K562 (cell line): Measurements from ENCODE around the gene TRAF3IP3. TPM values are rescaled to one million over a fixed set of nuclear protein-coding genes. Genes with fewer than 3 reads are reported as not detected.
A peak's percentile ranks its signal among the peaks of the same experiment; 100 is the strongest.

Experiments
- ATF3 ChIP-seq, 2 experiments: fragments of 450-650 bp in 1 of 2; sonication (generic) in 1 of 2; formaldehyde crosslinking in 1 of 2; IDR thresholded peaks in 1 of 2; conservative IDR thresholded peaks in 1 of 2; 2 replicates each; pipeline versions ENCODE4 v1.6.1 to v1.8.1; 2016 to 2023; ENCODE audit warnings: mild to moderate bottlenecking in 2 of 2, moderate library complexity in 2 of 2, inconsistent platforms in 1 of 2, missing genetic modification reagents in 1 of 2
- BCOR ChIP-seq: fragments of 450-650 bp; IDR thresholded peaks from 2 replicates; pipeline ENCODE4 v1.6.1; 2016
- E2F6 ChIP-seq, 2 experiments: IDR thresholded peaks; 2 replicates each; pipeline ENCODE4 v1.6.1; 2011; ENCODE audit warnings: borderline replicate concordance in 1 of 2, control low read depth in 1 of 2, low read depth in 1 of 2, low read length in 1 of 2, mild to moderate bottlenecking in 1 of 2, mixed read lengths in 1 of 2, moderate library complexity in 1 of 2; ENCODE audit not compliant: insufficient read depth in 1 of 2, insufficient read length in 1 of 2, poor library complexity in 1 of 2, severe bottlenecking in 1 of 2; ENCODE audit errors: extremely low read depth in 1 of 2
- GTF2F1 ChIP-seq: IDR thresholded peaks from 2 replicates; pipeline ENCODE4 v1.6.1; 2011; ENCODE audit warnings: low read depth, low read length, improper control_type of control experiment
- MBD2 ChIP-seq: sonication (generic); IDR thresholded peaks from 2 replicates; pipeline ENCODE4 v1.6.1; 2016; ENCODE audit warnings: low read depth, borderline replicate concordance
- MLX ChIP-seq, 2 experiments: fragments of 450-650 bp in 1 of 2; sonication (generic) in 1 of 2; formaldehyde crosslinking; conservative IDR thresholded peaks; 2 replicates each; pipeline versions ENCODE4 v1.4.0 to v1.8.1; 2020 to 2022; ENCODE audit warnings: mild to moderate bottlenecking in 1 of 2, missing genetic modification reagents in 1 of 2
- TCF15 ChIP-seq: fragments of 250-450 bp; sonication (Bioruptor Pico); IDR thresholded peaks from 2 replicates; pipeline ENCODE4 v1.8.0; 2022; ENCODE audit warnings: moderate library complexity, mild to moderate bottlenecking, inconsistent platforms
- ZBTB17 ChIP-seq: fragments of 450-650 bp; formaldehyde crosslinking; IDR thresholded peaks from 2 replicates; pipeline ENCODE4 v1.4.0; 2020; ENCODE audit warnings: mild to moderate bottlenecking
- ZFP91 ChIP-seq: sonication (generic); formaldehyde crosslinking; IDR thresholded peaks from 2 replicates; pipeline ENCODE4 v1.8.0; 2022; ENCODE audit warnings: mild to moderate bottlenecking, missing genetic modification reagents
- ZNF24 ChIP-seq: fragments of 450-650 bp; IDR thresholded peaks from 2 replicates; pipeline ENCODE4 v1.6.1; 2016
- ZNF407 ChIP-seq: fragments of 450-650 bp; IDR thresholded peaks from 2 replicates; pipeline ENCODE4 v1.6.1; 2016; ENCODE audit warnings: low read depth
- polyA plus RNA-seq, 8 experiments: library from polyadenylated mRNA; depleted of rRNA in 4 of 8; stranded (reverse) in 5 of 8; unstranded in 3 of 8; fragments of >200 nt; fragmentation: Nextera tagmentation in 2 of 8; fragmentation: Illumina TruSeq in 1 of 8; extraction: Ambion mirVana in 2 of 8; extraction: Trizol in 1 of 8; gene quantifications; 2 replicates each; pipeline versions ENCODE4 v1.2.1 to v1.2.3, GENCODE V29; 2011 to 2014; ENCODE audit warnings: inconsistent platforms in 1 of 8, missing spikeins in 1 of 8
- total RNA-seq, 7 experiments: library from RNA; depleted of rRNA in 6 of 7; stranded (reverse); fragments of >200 nt in 6 of 7; fragmentation: Illumina TruSeq in 2 of 7; extraction: Trizol in 2 of 7; gene quantifications; 2 replicates each; pipeline versions ENCODE4 v1.2.1 to v1.2.3, GENCODE V29; 2011 to 2021; ENCODE audit warnings: low replicate concordance in 1 of 7

Gene TRAF3IP3
- total and polyA plus RNA-seq, 9 of the 15 experiments (the other 6 are each of a cell fraction or from before 2014, with no cell fraction given): 0.06 to 1.1 (median 0.31) TPM

- TF ChIP-seq ZNF407 (no peak), ZBTB17 (peak; percentile 81), BCOR (no peak), TCF15 (CRISPR knock-in tag) (no peak), ZNF24 (no peak), E2F6 (IDR thresholded peaks at IDR 0.05; ENCODE audit: borderline replicate concordance in 1 of 2, extremely low read depth in 1 of 2, insufficient read depth in 1 of 2, insufficient read length in 1 of 2, low read depth in 1 of 2, low read length in 1 of 2, poor library complexity in 1 of 2, severe bottlenecking in 1 of 2) (no peak), ATF3 (IDR thresholded peaks at IDR 0.05) (peak; percentile 86), ATF3 (CRISPR knock-in tag; conservative IDR thresholded peaks at IDR 0.05) (0 out of 2 replicates have a peak, but pooled peaks have one; percentile 20), GTF2F1 (no peak), MBD2 (no peak), MLX (CRISPR knock-in tag; conservative IDR thresholded peaks at IDR 0.05) (no peak), ZFP91 (CRISPR knock-in tag) (no peak)
These were observed 52.3 kb downstream of the TRAF3IP3 start (continued) for GRCh38 chr1:209808059-209808581.
